ENCODE measurements around the gene SLC25A13. TPM values are rescaled to one million over a fixed set of nuclear protein-coding genes. Genes with fewer than 3 reads are reported as not detected.
A peak's percentile ranks its signal among the peaks of the same experiment; 100 is the strongest.

The SLC25A13 gene
- total and polyA plus RNA-seq, 2 of the 13 experiments (the other 11 are each of a cell fraction or from before 2014, with no cell fraction given) = 36.2 to 84.9 TPM

DNA sequence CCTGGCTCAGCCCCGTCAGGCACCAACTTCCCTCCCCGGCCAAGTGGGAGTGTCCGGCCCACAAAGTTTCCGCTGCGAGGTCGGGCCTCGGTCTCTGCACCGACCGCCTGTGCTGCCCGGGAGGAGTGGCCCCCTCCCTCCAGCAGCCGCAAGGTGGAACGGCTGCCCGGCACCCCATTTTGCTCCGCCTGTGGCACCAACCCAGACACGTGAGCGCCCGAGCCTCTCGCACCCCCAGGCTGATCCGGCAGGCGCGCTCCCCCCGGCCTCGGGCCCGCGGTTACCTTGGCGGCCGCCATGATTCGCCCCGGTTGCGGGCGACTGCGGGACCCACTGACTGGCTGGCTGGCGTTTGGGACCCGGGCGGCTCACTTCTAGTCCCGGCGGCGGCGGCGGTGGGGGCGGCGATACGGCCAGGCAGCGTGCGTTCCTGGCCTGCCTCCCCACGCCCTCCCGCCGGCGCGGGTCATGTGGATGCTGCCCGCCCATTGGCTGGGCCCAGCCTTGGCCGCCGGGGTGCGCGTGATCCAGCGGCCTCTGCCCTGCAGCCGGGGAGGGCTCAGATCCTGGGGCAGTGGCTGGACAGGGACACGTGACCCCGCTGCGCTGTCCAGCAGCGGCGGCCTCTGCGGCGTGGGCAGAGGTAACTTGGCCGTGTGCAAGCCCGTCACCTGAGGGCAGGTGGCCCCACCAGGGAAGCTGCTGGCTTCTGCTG, at the start of gene SLC25A13 (continued):
- no peak for TF ChIP-seq ZNF720 (CRISPR knock-in tag; IDR thresholded peaks at IDR 0.05)
- peak; percentile 83 for TF ChIP-seq ZFY (CRISPR knock-in tag; IDR thresholded peaks at IDR 0.05)
- TF ChIP-seq, protein P1, sequence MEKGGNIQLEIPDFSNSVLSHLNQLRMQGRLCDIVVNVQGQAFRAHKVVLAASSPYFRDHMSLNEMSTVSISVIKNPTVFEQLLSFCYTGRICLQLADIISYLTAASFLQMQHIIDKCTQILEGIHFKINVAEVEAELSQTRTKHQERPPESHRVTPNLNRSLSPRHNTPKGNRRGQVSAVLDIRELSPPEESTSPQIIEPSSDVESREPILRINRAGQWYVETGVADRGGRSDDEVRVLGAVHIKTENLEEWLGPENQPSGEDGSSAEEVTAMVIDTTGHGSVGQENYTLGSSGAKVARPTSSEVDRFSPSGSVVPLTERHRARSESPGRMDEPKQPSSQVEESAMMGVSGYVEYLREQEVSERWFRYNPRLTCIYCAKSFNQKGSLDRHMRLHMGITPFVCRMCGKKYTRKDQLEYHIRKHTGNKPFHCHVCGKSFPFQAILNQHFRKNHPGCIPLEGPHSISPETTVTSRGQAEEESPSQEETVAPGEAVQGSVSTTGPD (CRISPR knock-in tag; IDR thresholded peaks at IDR 0.05) = no peak
- TF ChIP-seq JARID2 (CRISPR knock-in tag; IDR thresholded peaks at IDR 0.05; ENCODE audit: insufficient replicate concordance) = peak; percentile 30
- TF ChIP-seq FOXP4 (CRISPR knock-in tag; IDR thresholded peaks at IDR 0.05) = peak; percentile 68
- peak; percentile 49; the same call in 1 of the 2 replicates for TF ChIP-seq EHMT2 (IDR thresholded peaks at IDR 0.05; ENCODE audit: borderline replicate concordance, low read depth, low read length)
- TF ChIP-seq, protein P2, sequence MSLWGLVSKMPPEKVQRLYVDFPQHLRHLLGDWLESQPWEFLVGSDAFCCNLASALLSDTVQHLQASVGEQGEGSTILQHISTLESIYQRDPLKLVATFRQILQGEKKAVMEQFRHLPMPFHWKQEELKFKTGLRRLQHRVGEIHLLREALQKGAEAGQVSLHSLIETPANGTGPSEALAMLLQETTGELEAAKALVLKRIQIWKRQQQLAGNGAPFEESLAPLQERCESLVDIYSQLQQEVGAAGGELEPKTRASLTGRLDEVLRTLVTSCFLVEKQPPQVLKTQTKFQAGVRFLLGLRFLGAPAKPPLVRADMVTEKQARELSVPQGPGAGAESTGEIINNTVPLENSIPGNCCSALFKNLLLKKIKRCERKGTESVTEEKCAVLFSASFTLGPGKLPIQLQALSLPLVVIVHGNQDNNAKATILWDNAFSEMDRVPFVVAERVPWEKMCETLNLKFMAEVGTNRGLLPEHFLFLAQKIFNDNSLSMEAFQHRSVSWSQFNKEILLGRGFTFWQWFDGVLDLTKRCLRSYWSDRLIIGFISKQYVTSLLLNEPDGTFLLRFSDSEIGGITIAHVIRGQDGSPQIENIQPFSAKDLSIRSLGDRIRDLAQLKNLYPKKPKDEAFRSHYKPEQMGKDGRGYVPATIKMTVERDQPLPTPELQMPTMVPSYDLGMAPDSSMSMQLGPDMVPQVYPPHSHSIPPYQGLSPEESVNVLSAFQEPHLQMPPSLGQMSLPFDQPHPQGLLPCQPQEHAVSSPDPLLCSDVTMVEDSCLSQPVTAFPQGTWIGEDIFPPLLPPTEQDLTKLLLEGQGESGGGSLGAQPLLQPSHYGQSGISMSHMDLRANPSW (CRISPR knock-in tag; IDR thresholded peaks at IDR 0.05; ENCODE audit: borderline replicate concordance) = no peak; the same call in 1 of the 2 replicates
- TF ChIP-seq PTBP1 (IDR thresholded peaks at IDR 0.05; ENCODE audit: low read depth, low read length, poor library complexity, severe bottlenecking) = peak; percentile 60
- peak; percentile 62 for TF ChIP-seq ZNF577 (CRISPR knock-in tag; IDR thresholded peaks at IDR 0.05; ENCODE audit: borderline replicate concordance, low read depth)
- peak; percentile 92 for TF ChIP-seq RXRB (CRISPR knock-in tag; IDR thresholded peaks at IDR 0.05; ENCODE audit: borderline replicate concordance)
- TF ChIP-seq ZNF337 (CRISPR knock-in tag; IDR thresholded peaks at IDR 0.05; ENCODE audit: borderline replicate concordance, low read depth) = peak; percentile 93
- no peak for TF ChIP-seq ZBTB40 (IDR thresholded peaks at IDR 0.05)
- peak; percentile 84 for TF ChIP-seq ZBTB40 (CRISPR knock-in tag; IDR thresholded peaks at IDR 0.05)
